ENCODE data around the gene GNGT1.

- TF ChIP-seq CTCF (IDR thresholded peaks at IDR 0.05) (peak in 1 of 4 experiments; percentile 52), POLR2A (IDR thresholded peaks at IDR 0.05) (no peak)
Measured at GRCh38 chr7:93861325-93861949, 44.9 kb upstream of the GNGT1 start.
